ENCODE results near the gene TMEM125. TPM values are rescaled to one million over a fixed set of nuclear protein-coding genes. Genes with fewer than 3 reads are reported as not detected.

TMEM125 gene
- total and polyA plus RNA-seq, 2 of the 4 experiments (the other 2 are of a cell fraction): under 0.01 to 0.03 TPM

DNA sequence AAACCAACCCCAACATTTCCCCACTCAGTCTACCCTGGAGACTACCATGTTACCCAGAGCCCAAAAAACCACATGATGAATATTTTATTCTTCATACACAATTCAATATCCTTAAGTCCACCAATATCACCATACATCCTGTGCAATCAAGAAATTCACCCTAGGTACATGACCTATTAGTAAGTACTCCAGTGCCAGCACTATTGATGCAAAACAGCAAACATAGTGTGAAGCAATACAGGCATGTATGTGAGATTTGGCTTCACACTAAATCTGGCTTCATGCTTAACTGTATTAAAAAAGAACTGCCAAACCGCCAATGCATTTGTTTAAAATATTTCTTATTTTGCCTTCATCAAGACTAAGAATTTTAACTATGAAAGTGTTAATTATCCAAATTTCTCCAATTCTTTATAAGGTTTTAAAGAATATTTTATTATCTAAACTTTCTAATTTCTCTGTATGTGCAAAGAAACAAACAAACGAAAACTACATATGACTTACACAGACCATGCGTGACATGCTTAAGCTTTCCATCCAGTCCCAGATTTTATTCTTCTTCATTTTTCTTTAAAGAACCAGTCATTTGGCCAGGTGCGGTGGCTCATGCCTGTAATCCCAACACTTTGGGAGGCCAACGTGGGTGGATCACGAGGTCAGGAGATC is 22.4 kb upstream of the TMEM125 start:
- H2AFZ ChIP-seq (replicated peaks; ENCODE audit: low read length, poor library complexity): no peak overlapping the region
- H3K27me3 ChIP-seq (ENCODE audit: control insufficient read depth, insufficient read depth, low read length): peaks cover 11% of the 10 kb centered on the region
- H3K4me2 ChIP-seq (ENCODE audit: low read depth, low read length): no peak overlapping the region
- no peak for TF ChIP-seq RFX5 (IDR thresholded peaks at IDR 0.05; ENCODE audit: low read depth, low read length)
- H2AK9ac ChIP-seq (replicated peaks; ENCODE audit: low read depth, low read length, poor library complexity): no peak overlapping the region
- no peaks in the 10 kb centered on the region for H3K9me1 ChIP-seq (ENCODE audit: insufficient read depth, low read length)
- H3K4me3 ChIP-seq (ENCODE audit: insufficient read depth, low read depth, low read length): no peak overlapping the region
- H2AK5ac ChIP-seq (ENCODE audit: low read depth, low read length): no peak overlapping the region
- no peak overlapping the region for H3K4ac ChIP-seq (ENCODE audit: low read depth, low read length)
- WGBS, 2 experiments (ENCODE audit: extremely low coverage in 2 of 2, insufficient read length in 1 of 2): 76% methylated on average over 2 of the region's 6 CpGs; no CpG with 5 or more reads in 1 of the 2 experiments
- no peak overlapping the region for H3K9ac ChIP-seq (ENCODE audit: low read depth, low read length)
- H3K18ac ChIP-seq (ENCODE audit: low read depth, low read length): no peak overlapping the region
- H3K27ac ChIP-seq (ENCODE audit: insufficient read depth, low read length): no peak overlapping the region
- dilution Hi-C loops (cut with HindIII; ENCODE audit: low sequenced_read_pairs, unreplicated experiment): no loop called here
- H4K91ac ChIP-seq (ENCODE audit: insufficient read depth, low read depth, low read length): no peak overlapping the region
- H3K23ac ChIP-seq (ENCODE audit: low read depth, low read length): no peak overlapping the region
- no peak overlapping the region for H3K56ac ChIP-seq (ENCODE audit: extremely low read depth, insufficient read depth, low read length)
- no peak overlapping the region for H2BK20ac ChIP-seq (ENCODE audit: low read depth, low read length)
- intact Hi-C loops (cut with micrococcal nuclease): no loop called here
- no peak overlapping the region for H4K8ac ChIP-seq (ENCODE audit: low read depth in 2 of 2, low read length in 2 of 2)
- H4K5ac ChIP-seq (ENCODE audit: low read depth, low read length): no peak overlapping the region
- ChIA-PET CTCF (no interaction called here), POLR2A (ENCODE audit: unreplicated experiment) (no interaction called here)
- H4K20me1 ChIP-seq (ENCODE audit: insufficient read depth, low read length): no peaks in the 10 kb centered on the region
- no peak for DNase-seq
- H3K79me1 ChIP-seq (ENCODE audit: low read depth in 1 of 2, low read length in 2 of 2): no peaks in the 10 kb centered on the region
- no peak overlapping the region for H2BK15ac ChIP-seq (ENCODE audit: low read depth, low read length)
- no peaks in the 10 kb centered on the region for H3K36me3 ChIP-seq (ENCODE audit: control insufficient read depth, insufficient read depth, low read length)
- no peak for ATAC-seq (ENCODE audit: low read depth)
- peaks cover 9% of the 10 kb centered on the region for H3K9me3 ChIP-seq (ENCODE audit: control insufficient read depth, insufficient read depth, low read length)
- in situ Hi-C loops (cut with MboI; ENCODE audit: low sequenced_read_pairs): no loop called here
- H3K4me1 ChIP-seq (ENCODE audit: control insufficient read depth, insufficient read depth, low read length): no peaks in the 10 kb centered on the region
- no peak overlapping the region for H2BK120ac ChIP-seq (ENCODE audit: low read depth, low read length)
- H2BK5ac ChIP-seq (ENCODE audit: low read depth, low read length, poor library complexity, severe bottlenecking): no peak overlapping the region
- BruUV-seq (replicated peaks): no TSS peak
- H3K14ac ChIP-seq (replicated peaks; ENCODE audit: low read depth, low read length): no peak overlapping the region

Data from IMR-90 (cell line).